ENCODE results near the gene NF2.

- no peak for TF ChIP-seq ZFP30 (CRISPR knock-in tag; IDR thresholded peaks at IDR 0.05)
- no peak for TF ChIP-seq BACH2 (CRISPR knock-in tag; IDR thresholded peaks at IDR 0.05; ENCODE audit: borderline replicate concordance)
- TF ChIP-seq ZNF565 (CRISPR knock-in tag; conservative IDR thresholded peaks at IDR 0.05; ENCODE audit: low read depth) = no peak
- no peak for TF ChIP-seq ZNF8 (CRISPR knock-in tag; IDR thresholded peaks at IDR 0.05)
- no peak for TF ChIP-seq ESRRG (CRISPR knock-in tag; IDR thresholded peaks at IDR 0.05)
- TF ChIP-seq ZFP3 (CRISPR knock-in tag; IDR thresholded peaks at IDR 0.05) = no peak
- no peak for TF ChIP-seq TSHZ2 (CRISPR knock-in tag; IDR thresholded peaks at IDR 0.05)
- no peak for TF ChIP-seq PPARA (CRISPR knock-in tag; IDR thresholded peaks at IDR 0.05; ENCODE audit: borderline replicate concordance)
Observed at GRCh38 chr22:29633514-29634312, 30.3 kb downstream of the NF2 start.

Data from SK-N-SH treated with all-trans-retinoic acid at 6 μM for 48 hours (cell line).